ENCODE measurements around the gene TMEM167B.

- no peak for TF ChIP-seq POLR2AphosphoS5 (IDR thresholded peaks at IDR 0.05)
- no peak for TF ChIP-seq CTCF (IDR thresholded peaks at IDR 0.05)
These were observed 34.5 kb upstream of the TMEM167B start for GRCh38 chr1:109056064-109056463.
